Measurements from ENCODE around the gene CYP4Z1. TPM values are rescaled to one million over a fixed set of nuclear protein-coding genes. Genes with fewer than 3 reads are reported as not detected.
"Not testable (repeated sequence)": the region's sequence is repeated elsewhere in the genome, so short reads cannot be mapped to it uniquely, and the experiment has no call there.

Gene CYP4Z1
- total RNA-seq, 2 donors from 2014 or later, result 0.20 to 0.31 TPM

- Histone ChIP-seq H3K9me3 (ENCODE audit: control insufficient read depth, low read length) (no peaks in the 10 kb centered on the region), H3K9ac (ENCODE audit: extremely low read depth, low read length, poor library complexity, severe bottlenecking) (no peak overlapping the region), H3K4me3 (ENCODE audit: low read length) (no peak overlapping the region), H3K36me3 (ENCODE audit: control insufficient read depth, insufficient read depth, low read length) (no peaks in the 10 kb centered on the region), H3K27me3 (ENCODE audit: control insufficient read depth, insufficient read depth, low read length, poor library complexity, severe bottlenecking) (no peaks in the 10 kb centered on the region), H3K27ac (ENCODE audit: low read depth, low read length) (no peak overlapping the region), H3K4me1 (ENCODE audit: control insufficient read depth, insufficient read depth, low read length) (no peaks in the 10 kb centered on the region)
- H3K27ac Mint-ChIP-seq, result no peak overlapping the region
- peaks cover 14% of the 10 kb centered on the region for H3K4me1 Mint-ChIP-seq
- 80 to 94% methylated on average over 3 of the region's 3 CpGs for WGBS, 2 experiments (ENCODE audit: insufficient coverage in 1 of 2, insufficient read length in 1 of 2)
- no peak overlapping the region for H3K4me3 Mint-ChIP-seq
- no peak for DNase-seq
- peaks cover 8% of the 10 kb centered on the region for H3K36me3 Mint-ChIP-seq (ENCODE audit: low read depth)
- peaks cover 3% of the 10 kb centered on the region for H3K27me3 Mint-ChIP-seq (ENCODE audit: insufficient read depth)
- H3K9me3 Mint-ChIP-seq, result no peaks in the 10 kb centered on the region
- no peak for TF ChIP-seq CTCF (conservative IDR thresholded peaks at IDR 0.05)
These were observed 35.4 kb upstream of the CYP4Z1 start for GRCh38 chr1:47031585-47031984.

- H3K27ac Mint-ChIP-seq, result no peak overlapping the region
- TF ChIP-seq CTCF (conservative IDR thresholded peaks at IDR 0.05), result no peak
- H3K9ac ChIP-seq (ENCODE audit: extremely low read depth, low read length, poor library complexity, severe bottlenecking), result no peak overlapping the region
- no peaks in the 10 kb centered on the region for H3K9me3 Mint-ChIP-seq
- peaks cover 8% of the 10 kb centered on the region for H3K36me3 Mint-ChIP-seq (ENCODE audit: low read depth)
- H3K36me3 ChIP-seq (ENCODE audit: control insufficient read depth, insufficient read depth, low read length), result no peaks in the 10 kb centered on the region
- H3K4me1 ChIP-seq (ENCODE audit: control insufficient read depth, insufficient read depth, low read length), result no peaks in the 10 kb centered on the region
- no peaks in the 10 kb centered on the region for H3K9me3 ChIP-seq (ENCODE audit: control insufficient read depth, low read length)
- no peaks in the 10 kb centered on the region for H3K27me3 ChIP-seq (ENCODE audit: control insufficient read depth, insufficient read depth, low read length, poor library complexity, severe bottlenecking)
- H3K4me3 Mint-ChIP-seq, result no peak overlapping the region
- no peak overlapping the region for H3K27ac ChIP-seq (ENCODE audit: low read depth, low read length)
- H3K27me3 Mint-ChIP-seq (ENCODE audit: insufficient read depth), result peaks cover 3% of the 10 kb centered on the region
- WGBS, 2 experiments (ENCODE audit: insufficient coverage in 1 of 2, insufficient read length in 1 of 2), result no CpG with 5 or more reads among the region's 1 CpG
- no peak overlapping the region for H3K4me3 ChIP-seq (ENCODE audit: low read length)
- DNase-seq, result no peak
- peaks cover 2% of the 10 kb centered on the region for H3K4me1 Mint-ChIP-seq
These were observed 30.3 kb upstream of the CYP4Z1 start for GRCh38 chr1:47036764-47037163.

GRCh38 chr1:47059376-47059775 is 7.7 kb upstream of the CYP4Z1 start:
- no peak overlapping the region for H3K27ac Mint-ChIP-seq
- H3K4me3 Mint-ChIP-seq, result no peak overlapping the region
- Histone ChIP-seq H3K36me3 (ENCODE audit: control insufficient read depth, insufficient read depth, low read length) (no peaks in the 10 kb centered on the region), H3K27ac (ENCODE audit: low read depth, low read length) (no peak overlapping the region), H3K9me3 (ENCODE audit: control insufficient read depth, low read length) (no peaks in the 10 kb centered on the region), H3K4me1 (ENCODE audit: control insufficient read depth, insufficient read depth, low read length) (no peaks in the 10 kb centered on the region), H3K9ac (ENCODE audit: extremely low read depth, low read length, poor library complexity, severe bottlenecking) (no peak overlapping the region), H3K4me3 (ENCODE audit: low read length) (no peak overlapping the region), H3K27me3 (ENCODE audit: control insufficient read depth, insufficient read depth, low read length, poor library complexity, severe bottlenecking) (no peaks in the 10 kb centered on the region)
- H3K9me3 Mint-ChIP-seq, result peaks cover 8% of the 10 kb centered on the region
- DNase-seq, result no peak
- no peaks in the 10 kb centered on the region for H3K4me1 Mint-ChIP-seq
- no peaks in the 10 kb centered on the region for H3K36me3 Mint-ChIP-seq (ENCODE audit: low read depth)
- peaks cover 36% of the 10 kb centered on the region for H3K27me3 Mint-ChIP-seq (ENCODE audit: insufficient read depth)
- no peak for TF ChIP-seq CTCF (conservative IDR thresholded peaks at IDR 0.05)
- WGBS, 2 experiments (ENCODE audit: insufficient coverage in 1 of 2, insufficient read length in 1 of 2), result 95% methylated on average over 1 of the region's 1 CpG; no CpG with 5 or more reads in 1 of the 2 experiments

- not testable (repeated sequence) for H3K4me1 Mint-ChIP-seq; H3K27ac Mint-ChIP-seq; H3K4me3 Mint-ChIP-seq; DNase-seq; H3K36me3 Mint-ChIP-seq (ENCODE audit: low read depth); H3K4me1 ChIP-seq (ENCODE audit: control insufficient read depth, insufficient read depth, low read length); H3K9me3 ChIP-seq (ENCODE audit: control insufficient read depth, low read length); H3K9me3 Mint-ChIP-seq; H3K27ac ChIP-seq (ENCODE audit: low read depth, low read length); H3K36me3 ChIP-seq (ENCODE audit: control insufficient read depth, insufficient read depth, low read length); H3K4me3 ChIP-seq (ENCODE audit: low read length); H3K9ac ChIP-seq (ENCODE audit: extremely low read depth, low read length, poor library complexity, severe bottlenecking)
- WGBS, 2 experiments (ENCODE audit: insufficient coverage in 1 of 2, insufficient read length in 1 of 2), result 86% methylated on average over 4 of the region's 4 CpGs; no CpG with 5 or more reads in 1 of the 2 experiments
- H3K27me3 Mint-ChIP-seq (ENCODE audit: insufficient read depth), result peaks cover 45% of the 10 kb centered on the region
- peaks cover 35% of the 10 kb centered on the region for H3K27me3 ChIP-seq (ENCODE audit: control insufficient read depth, insufficient read depth, low read length, poor library complexity, severe bottlenecking)
These were observed 2.0 kb downstream of the CYP4Z1 start for GRCh38 chr1:47069080-47069479.

- DNase-seq; H3K4me1 ChIP-seq (ENCODE audit: control insufficient read depth, insufficient read depth, low read length); H3K4me3 ChIP-seq (ENCODE audit: low read length); H3K4me1 Mint-ChIP-seq; H3K36me3 Mint-ChIP-seq (ENCODE audit: low read depth); H3K36me3 ChIP-seq (ENCODE audit: control insufficient read depth, insufficient read depth, low read length); H3K27ac ChIP-seq (ENCODE audit: low read depth, low read length); H3K4me3 Mint-ChIP-seq; H3K27ac Mint-ChIP-seq; H3K9me3 ChIP-seq (ENCODE audit: control insufficient read depth, low read length); H3K9ac ChIP-seq (ENCODE audit: extremely low read depth, low read length, poor library complexity, severe bottlenecking); H3K9me3 Mint-ChIP-seq: not testable (repeated sequence)
- H3K27me3 ChIP-seq (ENCODE audit: control insufficient read depth, insufficient read depth, low read length, poor library complexity, severe bottlenecking), result peaks cover 35% of the 10 kb centered on the region
- H3K27me3 Mint-ChIP-seq (ENCODE audit: insufficient read depth), result peaks cover 45% of the 10 kb centered on the region
These were observed 2.5 kb downstream of the CYP4Z1 start for GRCh38 chr1:47069509-47069908.

All from endodermal cell (in vitro differentiated cells).